Activated CD8-positive, alpha-beta T cell treated with anti-CD3 and anti-CD28 coated beads for 36 hours (primary cell): Measurements from ENCODE around the gene FAM50A. TPM values are rescaled to one million over a fixed set of nuclear protein-coding genes. Genes with fewer than 3 reads are reported as not detected.
A peak's percentile ranks its signal among the peaks of the same experiment; 100 is the strongest.

Experiments
- ATAC-seq: fragments of 200-7000 bp; cut with Tn5 transposase; one replicate; pipeline ENCODE4 v1.10.0; 2021; ENCODE audit warnings: mild to moderate bottlenecking, moderate library complexity
- CTCF ChIA-PET: fragments of 350-600 bp; sonication (Branson Sonifier 250); formaldehyde crosslinking; loops from one replicate; lab custom pipeline; 2021; ENCODE audit warnings: antibody characterized with exemption; lab: Charles Lee
- POLR2A ChIA-PET: fragments of 350-600 bp; sonication (Branson Sonifier 250); formaldehyde crosslinking; loops from one replicate; lab custom pipeline; 2021; ENCODE audit warnings: antibody characterized with exemption; lab: Charles Lee
- DNase-seq: peaks from one replicate; pipeline ENCODE4 v3.0.0-alpha.2; 2020
- H3K27ac Mint-ChIP-seq: one replicate; pipeline ENCODE4 v1.8.0; 2021; ENCODE audit warnings: mild to moderate bottlenecking, mixed read lengths
- H3K27me3 Mint-ChIP-seq: one replicate; pipeline ENCODE4 v1.8.0; 2021; ENCODE audit warnings: mixed read lengths
- H3K36me3 Mint-ChIP-seq: one replicate; pipeline ENCODE4 v1.8.0; 2021; ENCODE audit warnings: low read depth, mixed read lengths
- H3K4me1 Mint-ChIP-seq: one replicate; pipeline ENCODE4 v1.8.0; 2021; ENCODE audit warnings: low read depth, mixed read lengths
- H3K4me3 Mint-ChIP-seq: one replicate; pipeline ENCODE4 v1.8.0; 2021; ENCODE audit warnings: mild to moderate bottlenecking, moderate library complexity, mixed read lengths
- H3K9me3 Mint-ChIP-seq: one replicate; pipeline ENCODE4 v1.8.0; 2021; ENCODE audit warnings: mixed read lengths
- CTCF ChIP-seq: fragments of 200-600 bp; IDR thresholded peaks from one replicate; pipeline ENCODE4 v1.8.0; 2022; ENCODE audit warnings: antibody characterized with exemption, mild to moderate bottlenecking
- intact Hi-C: fragments of 100-400 bp; cut with micrococcal nuclease; formaldehyde crosslinking; loops from one replicate; pipeline ENCODE4 v1.10.0; 2022
- total RNA-seq, 2 experiments: library from RNA; stranded (reverse); gene quantifications; one replicate each; pipeline ENCODE4 v1.2.3, GENCODE V29; 2021

FAM50A gene
- total RNA-seq, 2 experiments from 2014 or later = 43.6 to 47.5 TPM

GRCh38 chrX:154401918-154402621 is 41.9 kb upstream of the FAM50A start:
- CTCF ChIA-PET = interaction anchor here (0.8 kb wide), 1 partner anchor 9 kb away, joined by 3 read pairs; no protein-coding TSS in a partner anchor
- peak overlapping the region; percentile 63 for H3K27ac Mint-ChIP-seq
- intact Hi-C loops = no loop called here
- POLR2A ChIA-PET = interaction anchor here (1.0 to 6.2 kb wide), 7 partner anchors 8 to 132 kb away, joined by 3 to 97 read pairs (median 3); partner anchors contain the start of genes DNASE1L1, EMD and TAFAZZIN
- H3K4me1 Mint-ChIP-seq = peaks cover 2% of the 10 kb centered on the region
- DNase-seq (no peak), ATAC-seq (no peak)
- TF ChIP-seq CTCF = no peak
- no peak overlapping the region for H3K4me3 Mint-ChIP-seq
- no peaks in the 10 kb centered on the region for H3K27me3 Mint-ChIP-seq
- peaks cover 30% of the 10 kb centered on the region for H3K36me3 Mint-ChIP-seq
- no peaks in the 10 kb centered on the region for H3K9me3 Mint-ChIP-seq

- peaks cover 30% of the 10 kb centered on the region for H3K36me3 Mint-ChIP-seq
- H3K4me1 Mint-ChIP-seq = peaks cover 2% of the 10 kb centered on the region
- no peaks in the 10 kb centered on the region for H3K9me3 Mint-ChIP-seq
- no peak for TF ChIP-seq CTCF
- intact Hi-C loops = no loop called here
- DNase-seq = no peak
- POLR2A ChIA-PET = interaction anchor here (1.0 to 6.2 kb wide), 2 partner anchors 7 to 12 kb away, joined by 3 to 97 read pairs; partner anchors contain the start of genes DNASE1L1 and TAFAZZIN
- no peak overlapping the region for H3K4me3 Mint-ChIP-seq
- no peaks in the 10 kb centered on the region for H3K27me3 Mint-ChIP-seq
- no peak for ATAC-seq
- peak overlapping the region; percentile 63 for H3K27ac Mint-ChIP-seq
- CTCF ChIA-PET = interaction anchor here (0.8 kb wide), 1 partner anchor 8 kb away, joined by 3 read pairs; no protein-coding TSS in a partner anchor
Observed at GRCh38 chrX:154402622-154403127, 41.3 kb upstream of the FAM50A start.

- no peak overlapping the region for H3K4me3 Mint-ChIP-seq
- no peak for TF ChIP-seq CTCF
- ChIA-PET CTCF (no interaction called here), POLR2A (no interaction called here)
- H3K4me1 Mint-ChIP-seq = peaks cover 2% of the 10 kb centered on the region
- no peak for DNase-seq
- no peak for ATAC-seq
- H3K27me3 Mint-ChIP-seq = no peaks in the 10 kb centered on the region
- no peak overlapping the region for H3K27ac Mint-ChIP-seq
- H3K9me3 Mint-ChIP-seq = no peaks in the 10 kb centered on the region
- H3K36me3 Mint-ChIP-seq = peaks cover 28% of the 10 kb centered on the region
- intact Hi-C loops = no loop called here
Observed at GRCh38 chrX:154403192-154403591, 40.7 kb upstream of the FAM50A start.

GRCh38 chrX:154403858-154404257 is 40.1 kb upstream of the FAM50A start:
- Mint-ChIP-seq H3K27ac (no peak overlapping the region), H3K4me1 (peaks cover 2% of the 10 kb centered on the region), H3K9me3 (no peaks in the 10 kb centered on the region), H3K36me3 (peaks cover 22% of the 10 kb centered on the region), H3K4me3 (no peak overlapping the region), H3K27me3 (no peaks in the 10 kb centered on the region)
- intact Hi-C loops = no loop called here
- TF ChIP-seq CTCF = no peak
- ChIA-PET POLR2A (no interaction called here), CTCF (no interaction called here)
- no peak for DNase-seq
- no peak for ATAC-seq

GRCh38 chrX:154404625-154405192 is 39.2 kb upstream of the FAM50A start:
- ATAC-seq = no peak
- Mint-ChIP-seq H3K27ac (no peak overlapping the region), H3K4me3 (no peak overlapping the region), H3K4me1 (peaks cover 4% of the 10 kb centered on the region), H3K36me3 (peaks cover 13% of the 10 kb centered on the region), H3K9me3 (no peaks in the 10 kb centered on the region), H3K27me3 (no peaks in the 10 kb centered on the region)
- POLR2A ChIA-PET = no interaction called here
- no peak for TF ChIP-seq CTCF
- intact Hi-C loops = no loop called here
- CTCF ChIA-PET = no interaction called here
- no peak for DNase-seq
